SK-N-SH treated with all-trans-retinoic acid at 6 μM for 48 hours (cell line): ENCODE results near the gene C8G.

Source experiments
- ATAC-seq: fragments of 200-7000 bp; cut with Tn5 transposase; 3 replicates; pipeline ENCODE4 v1.9.1; 2020; ENCODE audit warnings: mild to moderate bottlenecking, moderate library complexity
- ARNTL ChIP-seq: fragments of 450-650 bp; formaldehyde crosslinking; IDR thresholded peaks from 2 replicates; pipeline ENCODE4 v1.5.0; 2020; ENCODE audit warnings: low read depth, mild to moderate bottlenecking, moderate library complexity, borderline replicate concordance
- CSDC2 ChIP-seq: fragments of 250-450 bp; sonication (Bioruptor Pico); IDR thresholded peaks from 2 replicates; pipeline ENCODE4 v1.5.0; 2020; ENCODE audit warnings: mild to moderate bottlenecking, moderate library complexity
- CSRNP3 ChIP-seq: fragments of 250-450 bp; sonication (Bioruptor Pico); IDR thresholded peaks from 2 replicates; pipeline ENCODE4 v1.5.1; 2021; ENCODE audit warnings: mild to moderate bottlenecking, moderate library complexity
- ESRRG ChIP-seq: fragments of 250-450 bp; sonication (Bioruptor Pico); IDR thresholded peaks from 2 replicates; pipeline ENCODE4 v1.6.1; 2021; ENCODE audit warnings: mild to moderate bottlenecking
- GLIS3 ChIP-seq: fragments of 250-450 bp; sonication (Bioruptor Pico); IDR thresholded peaks from 2 replicates; pipeline ENCODE4 v1.5.0; 2020; ENCODE audit warnings: mild to moderate bottlenecking, moderate library complexity
- ISL1 ChIP-seq: fragments of 250-450 bp; sonication (Bioruptor Pico); IDR thresholded peaks from 2 replicates; pipeline ENCODE4 v2.1.2; 2022; ENCODE audit warnings: mild to moderate bottlenecking, moderate library complexity
- OSR1 ChIP-seq: fragments of 250-450 bp; sonication (Bioruptor Pico); IDR thresholded peaks from 2 replicates; pipeline ENCODE4 v1.8.0; 2022; ENCODE audit warnings: moderate library complexity, mild to moderate bottlenecking, inconsistent platforms
- PATZ1 ChIP-seq: fragments of 250-450 bp; sonication (Bioruptor Pico); IDR thresholded peaks from 2 replicates; pipeline ENCODE4 v1.8.0; 2020; ENCODE audit warnings: mild to moderate bottlenecking, moderate library complexity, borderline replicate concordance
- POU6F1 ChIP-seq: fragments of 250-450 bp; sonication (Bioruptor Pico); IDR thresholded peaks from 2 replicates; pipeline ENCODE4 v1.8.0; 2021; ENCODE audit warnings: low read depth, mild to moderate bottlenecking, moderate library complexity, borderline replicate concordance
- SNAI2 ChIP-seq: fragments of 250-450 bp; sonication (Bioruptor Pico); IDR thresholded peaks from 2 replicates; pipeline ENCODE4 v1.5.0; 2020; ENCODE audit warnings: mild to moderate bottlenecking, moderate library complexity
- TOX ChIP-seq: fragments of 250-450 bp; sonication (Bioruptor Pico); IDR thresholded peaks from 2 replicates; pipeline ENCODE4 v1.8.0; 2021; ENCODE audit warnings: mild to moderate bottlenecking, moderate library complexity, borderline replicate concordance
- TSHZ2 ChIP-seq: fragments of 250-450 bp; sonication (Bioruptor Pico); IDR thresholded peaks from 2 replicates; pipeline ENCODE4 v1.5.0; 2020; ENCODE audit warnings: mild to moderate bottlenecking, moderate library complexity
- ZC3H10 ChIP-seq: fragments of 250-450 bp; sonication (Bioruptor Pico); IDR thresholded peaks from 2 replicates; pipeline ENCODE4 v1.5.1; 2021; ENCODE audit warnings: mild to moderate bottlenecking, moderate library complexity
- ZFP3 ChIP-seq: fragments of 250-450 bp; sonication (Bioruptor Pico); IDR thresholded peaks from 2 replicates; pipeline ENCODE4 v1.5.0; 2020; ENCODE audit warnings: mild to moderate bottlenecking, moderate library complexity
- ZFP30 ChIP-seq: fragments of 450-650 bp; formaldehyde crosslinking; IDR thresholded peaks from 2 replicates; pipeline ENCODE4 v1.5.0; 2022; ENCODE audit warnings: mild to moderate bottlenecking, moderate library complexity
- ZNF565 ChIP-seq: fragments of 450-650 bp; formaldehyde crosslinking; conservative IDR thresholded peaks from 2 replicates; pipeline ENCODE4 v1.5.0; 2020; ENCODE audit warnings: low read depth, mild to moderate bottlenecking, moderate library complexity
- ZNF70 ChIP-seq: fragments of 450-650 bp; formaldehyde crosslinking; IDR thresholded peaks from 2 replicates; pipeline ENCODE4 v1.5.0; 2020; ENCODE audit warnings: mild to moderate bottlenecking, moderate library complexity
- ZNF8 ChIP-seq: fragments of 450-650 bp; formaldehyde crosslinking; IDR thresholded peaks from 2 replicates; pipeline ENCODE4 v1.5.0; 2020; ENCODE audit warnings: mild to moderate bottlenecking, moderate library complexity

C8G gene

GRCh38 chr9:136963751-136964150, 18.7 kb downstream of the C8G start:
- no peak for ATAC-seq
- TF ChIP-seq ISL1 (CRISPR knock-in tag): no peak
- TF ChIP-seq ZNF8 (CRISPR knock-in tag): no peak
- TF ChIP-seq, all 23 proteins: peak for 0

GRCh38 chr9:136964171-136964689, 19.2 kb downstream of the C8G start:
- no peak for ATAC-seq

GRCh38 chr9:136964833-136965422, 19.9 kb downstream of the C8G start:
- TF ChIP-seq ZC3H10 (CRISPR knock-in tag) (no peak), ZFP30 (no peak), GLIS3 (CRISPR knock-in tag) (no peak), SNAI2 (CRISPR knock-in tag) (no peak), ZNF70 (no peak), TOX (no peak), OSR1 (CRISPR knock-in tag) (no peak), ZNF8 (CRISPR knock-in tag) (no peak), ESRRG (CRISPR knock-in tag) (no peak), TSHZ2 (CRISPR knock-in tag) (no peak), CSRNP3 (CRISPR knock-in tag) (no peak), ARNTL (no peak), PATZ1 (CRISPR knock-in tag) (no peak), CSDC2 (CRISPR knock-in tag) (no peak), POU6F1 (CRISPR knock-in tag) (no peak), ZFP3 (CRISPR knock-in tag) (no peak)
- ATAC-seq: no peak

More at GRCh38 chr9:136964171-136964689, 19.2 kb downstream of the C8G start:
- TF ChIP-seq ZNF565: no peak
- no peak for TF ChIP-seq OSR1 (CRISPR knock-in tag)
- no peak for TF ChIP-seq ZNF8 (CRISPR knock-in tag)
- no peak for TF ChIP-seq GLIS3 (CRISPR knock-in tag)
- TF ChIP-seq CSDC2 (CRISPR knock-in tag): no peak
- TF ChIP-seq PATZ1 (CRISPR knock-in tag): no peak
